WI38 (cell line): Measurements from ENCODE around the gene SUN5.

Experiments used
- H3K4me3 ChIP-seq: 2 replicates; pipeline ENCODE4 v1.5.1; 2011; ENCODE audit warnings: low read depth, mild to moderate bottlenecking, control low read depth, low read length
- TF ChIP-seq, protein P1 (sequence below): IDR thresholded peaks from 2 replicates; pipeline ENCODE4 v1.5.1; 2012; ENCODE audit warnings: low read depth, mild to moderate bottlenecking, control low read depth, low read length

SUN5 gene

DNA sequence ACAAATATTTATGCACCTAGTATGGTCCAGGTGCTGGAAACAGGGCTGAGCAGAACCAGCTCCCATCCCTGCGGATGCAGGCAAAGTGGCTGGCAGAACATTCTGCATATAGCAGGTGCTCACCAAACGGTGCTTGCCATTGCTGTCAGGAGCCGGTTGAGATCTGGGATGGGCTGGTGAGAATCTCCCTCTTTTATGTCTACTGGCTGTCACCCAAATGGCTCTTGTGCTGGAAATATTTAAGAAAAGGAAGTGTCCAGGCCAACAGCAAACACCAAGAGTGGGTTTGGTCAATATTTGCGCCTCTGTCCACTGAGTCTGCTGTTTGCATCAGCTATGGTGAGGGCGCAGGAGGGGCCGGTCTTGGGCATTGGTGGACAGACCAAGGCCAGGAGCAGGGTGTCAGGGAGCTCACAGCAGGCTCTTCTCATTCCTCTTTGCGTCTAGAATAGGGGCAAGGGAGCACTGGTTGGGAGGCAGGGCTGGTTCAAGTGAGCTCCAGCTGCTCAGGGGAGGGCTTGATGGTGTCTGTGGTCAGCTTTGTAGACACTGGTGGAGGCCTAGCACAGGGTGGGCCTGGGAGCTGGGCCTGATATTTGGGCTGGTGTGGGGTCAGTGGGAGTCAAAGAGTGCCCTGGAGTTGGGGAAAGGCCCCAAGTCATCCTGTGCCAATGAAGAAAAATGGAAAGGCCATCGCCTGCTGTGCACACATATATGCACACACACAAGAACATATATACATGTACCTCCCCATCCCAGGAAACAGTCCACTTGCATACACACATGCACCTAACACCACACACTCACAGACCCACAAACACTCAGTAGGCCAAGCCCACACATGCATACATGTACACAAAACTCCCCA lies 1.9 kb upstream of the SUN5 start:
- TF ChIP-seq, protein P1, sequence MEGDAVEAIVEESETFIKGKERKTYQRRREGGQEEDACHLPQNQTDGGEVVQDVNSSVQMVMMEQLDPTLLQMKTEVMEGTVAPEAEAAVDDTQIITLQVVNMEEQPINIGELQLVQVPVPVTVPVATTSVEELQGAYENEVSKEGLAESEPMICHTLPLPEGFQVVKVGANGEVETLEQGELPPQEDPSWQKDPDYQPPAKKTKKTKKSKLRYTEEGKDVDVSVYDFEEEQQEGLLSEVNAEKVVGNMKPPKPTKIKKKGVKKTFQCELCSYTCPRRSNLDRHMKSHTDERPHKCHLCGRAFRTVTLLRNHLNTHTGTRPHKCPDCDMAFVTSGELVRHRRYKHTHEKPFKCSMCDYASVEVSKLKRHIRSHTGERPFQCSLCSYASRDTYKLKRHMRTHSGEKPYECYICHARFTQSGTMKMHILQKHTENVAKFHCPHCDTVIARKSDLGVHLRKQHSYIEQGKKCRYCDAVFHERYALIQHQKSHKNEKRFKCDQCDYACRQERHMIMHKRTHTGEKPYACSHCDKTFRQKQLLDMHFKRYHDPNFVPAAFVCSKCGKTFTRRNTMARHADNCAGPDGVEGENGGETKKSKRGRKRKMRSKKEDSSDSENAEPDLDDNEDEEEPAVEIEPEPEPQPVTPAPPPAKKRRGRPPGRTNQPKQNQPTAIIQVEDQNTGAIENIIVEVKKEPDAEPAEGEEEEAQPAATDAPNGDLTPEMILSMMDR = no peak
- H3K4me3 ChIP-seq = no peak overlapping the region

DNA sequence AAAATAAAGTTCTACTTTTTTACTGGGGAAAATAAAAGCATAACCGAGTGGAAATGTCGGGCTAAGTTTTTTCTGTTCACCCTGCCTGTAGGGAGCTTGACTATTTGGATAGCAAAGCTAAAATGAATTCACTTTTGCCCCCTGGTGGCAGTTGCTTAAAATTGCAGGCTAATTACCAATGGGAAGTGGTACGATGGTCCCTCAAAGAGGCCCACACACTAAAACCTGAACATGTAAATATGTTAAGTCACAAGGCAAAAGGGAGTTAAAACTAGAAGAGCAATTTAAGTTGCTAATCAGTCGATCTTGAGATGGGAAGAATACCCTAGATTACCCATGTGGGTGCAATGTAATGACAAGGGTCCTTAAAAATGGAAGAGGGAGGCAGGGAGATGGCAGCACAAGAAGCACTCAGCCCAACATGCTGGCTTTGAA lies 916 bp upstream of the SUN5 start:
- H3K4me3 ChIP-seq = no peak overlapping the region
- TF ChIP-seq, protein P1 = no peak; the same call in 1 of the 2 replicates

DNA sequence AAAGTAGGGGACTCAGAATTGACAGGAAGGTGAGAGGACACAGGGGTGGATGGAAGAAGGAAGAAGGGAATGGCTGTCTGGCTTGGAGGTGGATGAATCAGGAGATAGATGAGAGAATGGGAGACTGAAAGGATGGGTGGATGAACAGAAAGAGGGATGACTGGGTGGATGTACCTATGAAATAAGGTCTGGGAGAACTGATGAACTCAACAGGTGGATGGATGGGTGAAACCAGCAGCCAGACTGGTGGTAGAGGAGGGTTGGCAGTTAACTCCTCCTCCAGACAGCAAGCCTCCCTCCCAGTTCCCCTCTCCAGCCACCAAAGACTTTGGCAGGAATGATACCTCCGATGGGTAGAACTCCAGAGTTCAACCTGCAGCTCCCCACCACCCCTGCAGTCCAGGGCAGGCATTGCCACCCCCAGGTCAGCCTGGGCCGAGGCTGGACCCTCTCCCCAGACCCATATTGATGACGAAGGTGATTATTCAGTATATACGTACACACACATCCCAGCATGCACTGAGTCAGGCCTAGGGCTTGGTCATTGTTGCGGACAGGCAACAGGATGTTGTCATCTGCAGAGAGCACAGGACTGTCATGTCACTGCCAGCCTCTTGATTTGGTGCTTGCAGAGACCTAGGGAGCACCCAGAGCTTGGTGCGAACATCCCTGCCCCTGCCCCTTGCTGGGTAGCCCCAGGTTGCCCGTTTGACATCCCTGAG lies 2.0 kb downstream of the SUN5 start:
- TF ChIP-seq, protein P1 = no peak
- no peak overlapping the region for H3K4me3 ChIP-seq

DNA sequence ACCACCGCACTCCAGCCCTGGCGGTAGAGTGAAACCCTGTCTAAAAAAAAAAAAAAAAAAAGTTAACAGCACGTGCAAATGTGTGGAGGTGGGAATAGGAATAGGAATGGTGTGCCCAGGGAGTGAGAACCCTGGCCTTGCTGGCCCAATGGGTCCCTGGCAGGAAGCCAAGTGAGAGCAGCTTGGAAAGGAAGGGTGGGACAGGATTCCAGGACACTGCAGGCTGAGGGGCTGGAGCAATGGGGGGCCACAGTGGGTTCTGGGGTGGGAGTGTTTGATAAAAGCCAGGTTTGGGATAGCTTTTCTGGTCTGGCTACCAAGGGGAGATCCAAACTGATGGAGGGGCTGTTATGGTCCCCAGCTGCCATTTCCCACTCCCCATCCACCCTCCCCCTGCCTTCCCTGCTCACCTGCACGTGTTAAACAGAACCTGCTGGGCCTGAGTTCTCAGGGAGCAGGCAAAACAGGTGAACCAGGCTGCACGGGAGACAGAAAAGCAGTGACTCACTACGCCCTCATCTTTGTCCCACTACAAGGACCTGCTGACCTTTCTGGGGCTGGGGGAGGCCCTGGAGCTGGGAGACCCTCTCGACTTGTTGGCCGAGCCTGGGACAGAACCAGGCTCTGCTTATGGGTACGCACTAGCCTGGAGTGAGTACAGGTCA lies 3.3 kb downstream of the SUN5 start:
- no peak overlapping the region for H3K4me3 ChIP-seq
- TF ChIP-seq, protein P1 = no peak

DNA sequence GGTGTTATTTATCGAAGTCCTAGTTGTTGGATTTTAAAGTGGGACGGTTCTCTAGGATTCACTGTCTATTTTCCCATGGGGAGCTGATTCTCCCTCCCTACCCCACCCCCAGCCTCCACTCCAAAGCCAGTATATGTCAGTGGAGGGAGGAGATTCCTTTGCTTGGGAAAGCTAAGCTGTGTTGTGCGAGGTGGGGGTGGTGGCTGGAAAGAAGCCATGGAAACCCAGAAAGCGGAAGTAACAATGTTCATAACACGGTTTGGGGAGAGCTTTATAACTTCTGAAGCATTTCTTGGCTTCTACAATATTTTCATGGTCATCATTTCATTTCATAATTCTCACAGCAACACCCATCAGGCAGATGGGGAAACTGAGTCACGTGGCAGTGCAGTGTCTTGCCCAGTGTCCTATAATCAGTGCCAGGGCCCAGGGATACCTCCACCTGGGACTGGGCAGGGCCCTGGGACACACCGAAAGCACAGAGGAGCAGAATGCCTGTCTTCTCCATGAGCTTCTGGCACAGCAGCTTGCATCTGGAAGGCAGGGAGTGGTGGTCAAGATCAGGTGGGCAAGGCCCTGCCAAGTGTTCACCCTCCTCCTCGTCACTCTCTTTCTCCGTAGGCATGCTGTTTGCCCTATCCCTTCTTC lies 4.5 kb downstream of the SUN5 start:
- TF ChIP-seq, protein P1 = no peak

DNA sequence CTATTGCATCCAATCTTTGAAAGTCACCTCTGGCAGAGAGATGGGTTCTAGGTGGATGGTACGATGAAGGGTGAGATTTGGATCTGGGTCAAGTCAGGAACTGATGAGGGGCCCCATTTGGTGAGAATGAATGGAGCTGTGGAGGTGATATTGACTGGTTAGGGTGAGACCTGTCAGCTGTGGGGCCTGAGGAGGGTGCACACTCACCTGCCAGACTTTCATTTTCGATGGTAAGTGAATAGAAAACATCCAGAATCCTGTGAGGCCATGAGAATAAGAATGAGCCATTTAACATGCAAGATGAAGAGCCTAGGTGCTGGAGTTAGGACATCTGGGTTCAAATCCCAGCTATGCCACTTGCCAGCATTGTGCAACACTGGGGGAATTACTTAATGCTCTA lies 6.8 kb downstream of the SUN5 start:
- TF ChIP-seq, protein P1 = no peak
- no peak overlapping the region for H3K4me3 ChIP-seq

More for the DNA sequence above, 4.5 kb downstream of the SUN5 start:
- no peak overlapping the region for H3K4me3 ChIP-seq
